HG02642 (cell line): Measurements from ENCODE around the gene EPN1.

Experiments used
- ATAC-seq: cut with Tn5 transposase; IDR thresholded peaks from one replicate; pipeline ENCODE4 v1.9.1; 2021; ENCODE audit warnings: mild to moderate bottlenecking; ENCODE audit not compliant: unreplicated experiment, poor library complexity

Gene EPN1

GRCh38 chr19:55674841-55675660 lies at the start of gene EPN1:
Gene EPN1 (plus strand): TSS chr19:55675226. CDS start chr19:55678628, 3,402 bp downstream.
- ATAC-seq = peak; percentile 73

- ATAC-seq = no peak
These were observed 48.7 kb upstream of the EPN1 start for GRCh38 chr19:55626350-55626749.

- no peak for ATAC-seq
These were observed 42.6 kb upstream of the EPN1 start for GRCh38 chr19:55632463-55632834.

GRCh38 chr19:55633861-55634260 lies 41.2 kb upstream of the EPN1 start:
- no peak for ATAC-seq

- ATAC-seq = no peak
These were observed 39.7 kb upstream of the EPN1 start for GRCh38 chr19:55635334-55635717.

GRCh38 chr19:55635856-55636440 lies 39.1 kb upstream of the EPN1 start:
- no peak for ATAC-seq

- ATAC-seq = no peak
These were observed 38.3 kb upstream of the EPN1 start for GRCh38 chr19:55636723-55637122.

- ATAC-seq = no peak
These were observed 37.5 kb upstream of the EPN1 start for GRCh38 chr19:55637534-55637933.

- ATAC-seq = no peak
These were observed 36.1 kb upstream of the EPN1 start for GRCh38 chr19:55638864-55639359.

GRCh38 chr19:55640043-55640576 lies 34.9 kb upstream of the EPN1 start:
- ATAC-seq = no peak

- ATAC-seq = peak; percentile 34
These were observed 34.2 kb upstream of the EPN1 start, which contains the start of gene ZNF580 for GRCh38 chr19:55640577-55641425. Gene ZNF580 (plus strand): TSS chr19:55641002. CDS start chr19:55642509, 1,507 bp downstream.

- no peak for ATAC-seq
These were observed 33.4 kb upstream of the EPN1 start for GRCh38 chr19:55641426-55642152.

- ATAC-seq = peak; percentile 5
These were observed 32.6 kb upstream of the EPN1 start for GRCh38 chr19:55642153-55643002.

GRCh38 chr19:55643003-55643886 lies 31.8 kb upstream of the EPN1 start, which contains the start of gene ZNF581:
Gene ZNF581 (plus strand): TSS chr19:55643649. CDS start chr19:55644572, 923 bp downstream.
- peak; percentile 32 for ATAC-seq

GRCh38 chr19:55643887-55644176 lies 31.2 kb upstream of the EPN1 start:
- no peak for ATAC-seq

GRCh38 chr19:55644191-55644833 lies 30.7 kb upstream of the EPN1 start:
- ATAC-seq = no peak

- ATAC-seq = no peak
These were observed 30.0 kb upstream of the EPN1 start for GRCh38 chr19:55644842-55645511.
